A673 (cell line): ENCODE measurements around the gene COL4A2. TPM values are rescaled to one million over a fixed set of nuclear protein-coding genes. Genes with fewer than 3 reads are reported as not detected.

ENCODE experiments used
- BruUV-seq: library from RNA; stranded (reverse); fragments of 400-500 nt; replicated peaks from 2 replicates; lab custom pipeline; 2021; lab: Mats Ljungman, UMichigan
- CTCF ChIA-PET: fragments of 300-600 bp; sonication (Branson Sonifier 250); formaldehyde crosslinking; loops from one replicate; lab custom pipeline; 2022; ENCODE audit warnings: antibody characterized with exemption; lab: Charles Lee
- POLR2A ChIA-PET: fragments of 300-600 bp; sonication (Branson Sonifier 250); formaldehyde crosslinking; loops from one replicate; lab custom pipeline; 2022; ENCODE audit warnings: antibody characterized with exemption; ENCODE audit not compliant: low non-redundant PET; lab: Charles Lee
- DNase-seq: peaks from one replicate; pipeline ENCODE4 v3.0.0-alpha.2; 2015; ENCODE audit warnings: low spot score
- H3K27ac ChIP-seq: fragments of 200-600 bp; sonication (generic); 2 replicates; pipeline ENCODE4 v1.5.1; 2016; ENCODE audit warnings: mixed run types, low read depth, mild to moderate bottlenecking, mixed read lengths, antibody characterized with exemption, low read length; ENCODE audit not compliant: poor library complexity, severe bottlenecking
- H3K27me3 ChIP-seq: fragments of 200-600 bp; sonication (generic); replicated peaks from 2 replicates; pipeline ENCODE4 v1.6.1; 2017; ENCODE audit warnings: mixed run types, low read depth, mild to moderate bottlenecking, mixed read lengths, antibody characterized with exemption, low read length; ENCODE audit not compliant: insufficient read depth, poor library complexity
- H3K36me3 ChIP-seq: fragments of 200-600 bp; sonication (generic); 2 replicates; pipeline ENCODE4 v1.6.1; 2016; ENCODE audit warnings: mixed run types, mild to moderate bottlenecking, mixed read lengths, antibody characterized with exemption, low read length; ENCODE audit not compliant: insufficient read depth, poor library complexity, severe bottlenecking
- H3K4me1 ChIP-seq: fragments of 200-600 bp; sonication (generic); 2 replicates; pipeline ENCODE4 v1.6.1; 2017; ENCODE audit warnings: mixed run types, mild to moderate bottlenecking, mixed read lengths, antibody characterized with exemption, low read length; ENCODE audit not compliant: insufficient read depth, poor library complexity, severe bottlenecking
- H3K4me3 ChIP-seq: fragments of 200-600 bp; sonication (generic); 2 replicates; pipeline ENCODE4 v1.5.1; 2016; ENCODE audit warnings: low read depth, mixed run types, mild to moderate bottlenecking, mixed read lengths, low read length; ENCODE audit not compliant: poor library complexity, severe bottlenecking
- H3K9me3 ChIP-seq: fragments of 200-600 bp; sonication (generic); 2 replicates; pipeline ENCODE4 v1.6.1; 2016; ENCODE audit warnings: mixed run types, low read depth, mild to moderate bottlenecking, mixed read lengths, antibody characterized with exemption, low read length; ENCODE audit not compliant: poor library complexity, severe bottlenecking
- EZH2 ChIP-seq: fragments of 200-600 bp; sonication (generic); IDR thresholded peaks from 2 replicates; pipeline ENCODE4 v1.6.1; 2017; ENCODE audit warnings: borderline replicate concordance, low read depth, mild to moderate bottlenecking, mixed read lengths, antibody characterized with exemption, low read length; ENCODE audit not compliant: poor library complexity, severe bottlenecking
- intact Hi-C: fragments of 100-400 bp; cut with micrococcal nuclease; formaldehyde crosslinking; loops from one replicate; pipeline ENCODE4 v1.10.0; 2022; ENCODE audit not compliant: unreplicated experiment
- total RNA-seq: library from RNA; stranded (reverse); gene quantifications from 2 replicates; pipeline ENCODE4 v1.2.3, GENCODE V29; 2021
- TF ChIP-seq, protein P1 (sequence below): fragments of 300-800, 200-600 bp; sonication (generic); conservative IDR thresholded peaks from 2 replicates; pipeline ENCODE4 v1.5.1; 2017; ENCODE audit warnings: low read depth, mild to moderate bottlenecking, antibody characterized with exemption, low read length, moderate library complexity, mixed read lengths

COL4A2 gene
- total RNA-seq, 1 experiment from 2014 or later: 184 TPM

DNA sequence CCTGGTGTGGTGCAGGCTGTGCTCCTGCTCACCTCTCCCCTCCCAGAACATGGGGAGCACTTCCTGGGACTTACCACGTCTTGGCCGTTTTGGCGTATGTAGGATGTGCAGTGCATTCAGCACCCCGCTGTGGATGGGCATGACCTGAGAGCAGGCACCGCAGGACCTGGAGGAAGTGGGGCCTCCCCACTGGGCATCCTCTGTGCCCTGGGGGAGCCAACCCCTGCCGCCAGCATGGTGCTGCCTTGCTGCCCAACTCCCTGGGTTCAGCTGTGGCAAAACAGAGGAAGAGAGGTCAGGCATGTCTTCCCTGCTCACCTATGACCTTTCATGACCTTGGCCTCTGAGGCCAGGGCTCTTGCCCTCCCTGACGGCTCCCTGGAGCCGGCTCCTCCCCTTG is 150.9 kb downstream of the COL4A2 start:
- Histone ChIP-seq H3K9me3 (no peaks in the 10 kb centered on the region), H3K36me3 (peaks cover 7% of the 10 kb centered on the region), H3K4me1 (no peaks in the 10 kb centered on the region), H3K4me3 (no peak overlapping the region), H3K27ac (no peak overlapping the region), H3K27me3 (no peaks in the 10 kb centered on the region)
- intact Hi-C loops: no loop called here
- BruUV-seq: no TSS peak
- TF ChIP-seq EZH2: no peak
- TF ChIP-seq, protein P1, sequence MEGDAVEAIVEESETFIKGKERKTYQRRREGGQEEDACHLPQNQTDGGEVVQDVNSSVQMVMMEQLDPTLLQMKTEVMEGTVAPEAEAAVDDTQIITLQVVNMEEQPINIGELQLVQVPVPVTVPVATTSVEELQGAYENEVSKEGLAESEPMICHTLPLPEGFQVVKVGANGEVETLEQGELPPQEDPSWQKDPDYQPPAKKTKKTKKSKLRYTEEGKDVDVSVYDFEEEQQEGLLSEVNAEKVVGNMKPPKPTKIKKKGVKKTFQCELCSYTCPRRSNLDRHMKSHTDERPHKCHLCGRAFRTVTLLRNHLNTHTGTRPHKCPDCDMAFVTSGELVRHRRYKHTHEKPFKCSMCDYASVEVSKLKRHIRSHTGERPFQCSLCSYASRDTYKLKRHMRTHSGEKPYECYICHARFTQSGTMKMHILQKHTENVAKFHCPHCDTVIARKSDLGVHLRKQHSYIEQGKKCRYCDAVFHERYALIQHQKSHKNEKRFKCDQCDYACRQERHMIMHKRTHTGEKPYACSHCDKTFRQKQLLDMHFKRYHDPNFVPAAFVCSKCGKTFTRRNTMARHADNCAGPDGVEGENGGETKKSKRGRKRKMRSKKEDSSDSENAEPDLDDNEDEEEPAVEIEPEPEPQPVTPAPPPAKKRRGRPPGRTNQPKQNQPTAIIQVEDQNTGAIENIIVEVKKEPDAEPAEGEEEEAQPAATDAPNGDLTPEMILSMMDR: no peak
- CTCF ChIA-PET: no interaction called here
- no peak for DNase-seq
- POLR2A ChIA-PET: no interaction called here

DNA sequence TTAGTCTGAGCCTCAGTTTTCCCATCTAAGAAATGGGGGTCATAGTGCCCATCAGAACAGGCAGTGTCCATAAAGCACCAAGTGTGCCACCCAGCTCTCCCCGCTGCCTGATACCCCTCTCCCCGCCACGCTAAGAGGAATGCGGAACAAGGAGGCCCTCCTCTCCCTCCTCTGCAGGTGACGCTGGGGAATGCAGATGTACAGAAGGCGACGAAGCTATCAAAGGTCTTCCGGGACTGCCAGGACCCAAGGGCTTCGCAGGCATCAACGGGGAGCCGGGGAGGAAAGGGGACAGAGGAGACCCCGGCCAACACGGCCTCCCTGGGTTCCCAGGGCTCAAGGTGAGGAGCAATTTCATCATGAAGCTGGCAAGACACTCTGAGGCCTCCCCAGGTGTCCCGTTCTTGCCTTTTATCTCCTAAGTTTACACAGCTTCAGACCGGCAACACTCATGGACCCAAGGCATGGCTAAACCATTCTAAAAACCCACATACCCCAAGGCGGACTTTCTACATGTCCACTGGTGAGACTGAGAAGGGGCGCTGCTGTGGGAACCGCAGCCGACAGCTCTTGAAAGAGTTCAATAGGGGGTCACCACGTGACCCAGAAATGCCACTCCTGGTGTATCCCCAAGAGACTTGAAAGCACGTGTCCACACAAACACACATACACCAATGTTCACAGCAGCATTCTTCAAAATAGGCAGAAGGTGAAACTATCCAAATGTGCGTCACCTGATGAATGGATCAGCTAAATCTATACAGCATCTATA is 151.7 kb downstream of the COL4A2 start:
- intact Hi-C loops: no loop called here

DNA sequence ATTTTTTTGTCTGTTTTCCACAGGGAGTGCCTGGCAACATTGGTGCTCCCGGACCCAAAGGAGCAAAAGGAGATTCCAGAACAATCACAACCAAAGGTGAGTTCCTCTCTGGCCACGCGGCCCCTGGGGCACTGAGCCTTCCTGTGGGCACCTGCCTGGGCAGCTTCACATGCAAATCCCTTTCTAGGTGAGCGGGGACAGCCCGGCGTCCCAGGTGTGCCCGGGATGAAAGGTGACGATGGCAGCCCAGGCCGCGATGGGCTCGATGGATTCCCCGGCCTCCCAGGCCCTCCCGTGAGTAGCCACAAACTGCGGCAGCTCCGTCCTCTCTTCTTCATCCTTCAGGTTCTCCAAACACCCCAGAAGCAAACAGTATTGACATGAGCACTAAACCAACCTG is 155.0 kb downstream of the COL4A2 start:
- BruUV-seq: no TSS peak
- Histone ChIP-seq H3K27ac (no peak overlapping the region), H3K27me3 (no peaks in the 10 kb centered on the region), H3K4me3 (no peak overlapping the region), H3K36me3 (peaks cover 7% of the 10 kb centered on the region), H3K9me3 (no peaks in the 10 kb centered on the region), H3K4me1 (no peaks in the 10 kb centered on the region)
- intact Hi-C loops: no loop called here
- ChIA-PET POLR2A (no interaction called here), CTCF (interaction anchor here (0.5 kb wide), 1 partner anchor 1984 kb away, joined by 4 read pairs; no protein-coding TSS in a partner anchor)
- no peak for DNase-seq
- TF ChIP-seq EZH2: no peak
- TF ChIP-seq, protein P1: no peak

More for the DNA sequence above, 151.7 kb downstream of the COL4A2 start:
- ChIA-PET CTCF (no interaction called here), POLR2A (no interaction called here)
- Histone ChIP-seq H3K36me3 (peaks cover 7% of the 10 kb centered on the region), H3K27ac (no peak overlapping the region), H3K4me3 (no peak overlapping the region), H3K4me1 (no peaks in the 10 kb centered on the region), H3K9me3 (no peaks in the 10 kb centered on the region), H3K27me3 (no peaks in the 10 kb centered on the region)
- no peak for DNase-seq
- no TSS peak for BruUV-seq
- TF ChIP-seq EZH2: no peak
- TF ChIP-seq, protein P1: no peak
